NCI-H446 (cell line): ENCODE measurements around the gene ST8SIA6.
"Not testable (repeated sequence)": the region's sequence is repeated elsewhere in the genome, so short reads cannot be mapped to it uniquely, and the experiment has no call there.

ENCODE experiments used
- DNase-seq, 2 experiments: peaks; one replicate each; lab custom pipeline; 2025; lab: John Stamatoyannopoulos, UW

ST8SIA6 gene

DNA sequence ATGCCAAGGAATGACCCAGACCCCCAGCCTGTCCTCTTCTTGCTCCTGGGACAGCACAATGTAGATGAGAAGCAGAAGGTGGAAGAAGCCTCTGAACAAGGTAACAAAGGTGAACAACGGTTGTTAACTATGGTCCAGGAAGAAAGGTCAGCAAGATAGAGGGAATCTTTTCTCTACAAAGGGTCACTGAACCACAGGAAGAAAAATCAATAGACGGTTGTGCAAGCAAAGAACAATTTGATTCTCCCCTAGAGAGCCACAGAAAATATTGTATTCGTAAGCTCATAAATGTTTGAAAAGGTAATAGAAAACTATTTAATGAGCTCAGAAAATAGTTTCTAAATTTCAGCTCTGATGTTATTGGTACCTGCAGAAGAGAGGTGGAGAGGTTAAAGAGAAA is 111.3 kb downstream of the ST8SIA6 start:
- no peak for DNase-seq

DNA sequence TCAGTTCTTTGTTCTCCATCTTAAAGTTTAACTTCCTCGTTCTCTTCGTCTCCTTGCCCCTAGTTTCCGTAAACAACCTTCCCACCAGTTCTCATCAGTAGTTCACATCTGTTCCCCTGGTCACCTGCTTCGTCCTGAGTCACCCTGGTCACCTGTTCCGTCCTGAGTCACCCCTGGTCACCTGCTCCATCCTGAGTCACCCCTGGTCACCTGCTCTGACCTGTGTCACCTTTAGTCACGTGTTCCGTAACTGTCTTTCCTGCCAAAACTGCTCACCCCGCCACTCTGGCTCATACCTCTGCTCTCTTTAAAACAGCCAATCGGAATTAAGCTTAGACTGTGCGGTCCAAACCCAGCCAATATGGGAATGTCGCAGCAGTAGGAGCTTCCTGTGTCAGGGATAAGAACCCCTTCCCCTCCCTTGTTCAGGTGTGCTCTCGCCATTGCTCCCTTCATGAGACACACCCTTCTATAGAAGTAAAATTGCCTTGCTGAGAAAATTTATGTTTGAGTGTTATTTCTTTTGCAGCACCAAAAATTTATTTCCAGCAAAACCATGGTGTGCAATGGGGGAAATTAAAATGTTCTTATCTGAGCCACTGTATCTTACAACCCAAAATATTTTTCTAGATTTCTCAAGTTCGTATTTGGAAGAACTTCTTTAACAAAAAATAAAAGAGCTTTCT is 114.1 kb downstream of the ST8SIA6 start:
- DNase-seq = no peak

DNA sequence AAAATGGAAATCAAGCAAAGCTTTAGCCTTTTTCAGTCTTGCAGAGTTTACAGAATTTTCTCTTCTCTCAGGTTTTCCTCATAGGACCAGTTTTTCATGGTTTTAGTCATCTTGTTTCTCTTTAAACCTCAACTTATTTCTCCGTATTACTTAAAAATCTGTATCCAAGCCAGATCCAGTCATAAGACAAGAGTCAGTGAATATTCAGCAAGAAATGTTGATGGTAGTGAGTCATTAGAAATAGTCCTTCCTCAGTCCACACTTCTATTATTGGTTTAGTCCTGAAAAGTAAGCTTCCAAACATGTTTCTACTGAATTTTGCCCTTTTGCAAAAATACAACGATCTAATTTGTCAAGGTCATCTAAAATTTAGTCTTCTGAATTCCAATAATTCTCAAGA is 119.3 kb downstream of the ST8SIA6 start:
- no peak for DNase-seq

DNA sequence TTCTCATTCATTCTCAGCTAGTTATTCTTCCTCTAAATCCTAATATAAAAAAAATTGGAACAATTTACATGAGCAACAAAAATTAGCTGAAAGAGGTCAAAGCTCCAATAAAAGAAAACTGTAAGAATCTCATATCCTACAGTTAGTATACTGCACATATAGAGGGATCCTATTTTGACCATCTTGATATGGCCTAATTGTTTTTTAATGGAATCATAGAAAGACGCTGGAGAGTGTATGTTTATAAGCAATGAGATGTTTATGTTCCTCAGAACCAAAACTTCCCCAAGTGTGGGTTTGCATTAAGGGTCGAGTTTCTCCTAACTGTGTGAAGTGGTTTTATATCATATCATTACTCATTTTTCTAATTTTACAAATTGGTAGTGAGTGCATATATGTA is 123.9 kb downstream of the ST8SIA6 start:
- no peak for DNase-seq

DNA sequence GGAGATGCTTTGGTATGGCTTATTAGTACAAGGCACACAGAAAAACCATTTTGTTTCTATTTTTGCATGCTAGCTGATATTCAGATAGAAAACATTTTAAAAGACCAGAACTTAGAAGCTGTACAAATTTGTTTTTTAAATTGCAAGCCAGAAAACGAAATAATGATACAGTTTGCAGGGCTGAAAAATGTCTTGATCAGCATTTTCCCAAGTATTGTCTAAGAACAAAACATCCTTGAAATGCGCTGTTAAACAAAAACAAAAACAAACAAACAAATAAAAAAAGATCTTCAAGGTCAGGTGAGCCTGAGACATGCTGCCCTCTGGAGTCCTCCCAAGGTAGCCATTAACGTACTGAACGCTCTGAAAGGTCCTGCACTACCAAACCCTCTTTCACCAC is 128.0 kb downstream of the ST8SIA6 start:
- no peak for DNase-seq

DNA sequence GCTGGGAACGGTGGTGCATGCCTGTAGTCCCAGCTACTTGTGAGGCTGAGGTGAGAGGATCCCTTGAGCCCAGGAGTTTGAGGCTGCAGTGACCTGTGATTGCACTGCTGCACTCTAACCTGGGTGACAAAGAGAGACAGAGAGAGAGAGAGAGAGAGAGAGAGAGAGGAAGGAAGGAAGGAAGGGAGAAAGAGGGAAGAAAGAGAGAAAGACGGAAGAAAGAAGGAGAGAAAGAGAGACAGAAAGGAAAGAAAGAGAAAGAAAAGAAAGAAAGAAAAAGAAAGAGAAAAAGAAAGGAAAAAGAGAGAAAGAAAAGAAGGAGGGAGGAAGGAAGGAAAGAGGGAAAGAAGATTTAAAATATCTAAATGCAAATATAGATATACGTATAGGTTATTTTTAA is 132.4 kb downstream of the ST8SIA6 start:
- DNase-seq = not testable (repeated sequence)

DNA sequence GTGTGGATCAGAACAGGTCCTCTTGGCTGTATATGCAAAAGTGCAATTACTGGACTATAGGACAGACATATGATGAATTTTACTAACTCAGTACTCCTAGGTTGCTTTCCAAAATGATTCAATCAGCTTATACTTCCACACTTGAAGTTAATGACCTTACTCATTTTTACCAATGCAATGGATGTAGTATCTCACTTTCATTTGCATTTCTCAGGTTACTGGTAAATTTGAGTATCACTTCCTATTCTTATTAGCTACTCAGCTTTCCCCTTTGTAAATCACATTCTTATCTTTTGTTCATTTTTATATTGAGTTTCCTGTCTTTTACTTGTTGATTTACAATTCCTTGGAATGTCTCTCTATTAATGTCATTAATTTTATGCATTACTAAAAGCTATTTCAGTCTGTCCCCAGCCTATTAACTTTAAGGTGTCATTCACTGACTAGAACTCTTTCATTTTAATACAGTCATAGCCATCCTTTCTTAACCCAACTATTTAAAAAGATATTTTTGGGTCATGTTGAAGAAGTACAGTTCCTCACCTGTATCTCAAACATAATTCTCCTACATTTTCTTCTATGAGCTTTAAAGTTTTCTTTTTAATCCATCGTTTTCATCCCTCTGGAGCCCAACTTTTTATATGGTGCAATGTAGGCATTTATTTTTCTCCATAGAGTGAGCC is 137.8 kb downstream of the ST8SIA6 start:
- no peak for DNase-seq

DNA sequence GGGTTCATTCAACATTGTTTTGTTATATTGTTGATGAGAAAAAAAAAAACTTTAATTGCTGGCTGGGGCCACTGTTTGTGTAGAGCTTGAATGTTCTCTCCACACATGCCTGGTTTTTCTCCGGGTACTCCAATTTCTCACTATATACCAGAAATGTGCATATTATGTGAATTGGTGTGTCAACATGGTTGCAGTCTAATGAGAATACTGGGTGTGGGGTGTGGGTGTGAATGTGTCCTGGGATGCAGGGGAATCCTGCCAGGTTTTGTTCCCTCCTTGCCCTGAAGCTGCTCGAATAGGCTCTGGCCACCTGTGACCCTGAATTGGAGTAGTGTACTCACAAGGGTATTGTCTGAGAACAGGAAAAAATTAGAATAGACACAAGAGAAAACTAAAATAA is 145.0 kb downstream of the ST8SIA6 start:
- DNase-seq = no peak

DNA sequence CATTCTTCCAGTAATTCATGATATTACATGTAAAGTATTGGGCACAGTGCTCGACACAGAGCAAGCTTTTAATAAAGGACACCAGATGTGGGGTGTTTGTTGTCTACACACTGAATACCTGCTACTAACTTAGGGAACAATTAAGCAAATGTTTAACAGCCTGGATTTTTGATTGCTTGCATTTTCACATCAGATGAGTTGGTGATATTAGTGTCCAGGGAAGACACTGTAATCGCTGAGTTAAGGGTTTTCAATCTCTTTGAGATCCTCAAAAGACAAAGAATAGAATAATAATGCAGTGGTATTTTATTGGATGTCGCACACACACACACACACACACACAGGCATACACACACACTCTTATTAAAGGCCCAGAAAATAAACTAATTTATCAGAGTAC is 147.3 kb downstream of the ST8SIA6 start:
- no peak for DNase-seq

DNA sequence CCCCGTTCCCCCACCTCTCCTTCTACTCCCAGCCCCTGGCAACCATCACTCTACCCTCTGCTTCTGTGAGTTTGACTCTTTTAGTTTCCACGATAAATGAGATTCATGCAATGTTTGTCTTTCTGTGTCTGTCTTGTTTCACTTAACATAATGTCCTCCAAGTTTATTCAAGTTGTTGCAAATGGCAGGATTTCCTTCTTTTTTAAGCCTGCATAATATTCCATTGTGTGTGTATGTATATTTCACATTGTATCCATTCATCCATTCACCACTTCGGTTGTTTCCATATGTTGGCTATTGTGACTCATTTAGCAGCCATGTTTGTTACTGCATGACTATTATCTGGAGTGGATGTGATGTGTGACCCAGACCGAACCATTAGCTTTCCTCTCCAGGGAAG is 162.0 kb downstream of the ST8SIA6 start:
- DNase-seq = no peak

DNA sequence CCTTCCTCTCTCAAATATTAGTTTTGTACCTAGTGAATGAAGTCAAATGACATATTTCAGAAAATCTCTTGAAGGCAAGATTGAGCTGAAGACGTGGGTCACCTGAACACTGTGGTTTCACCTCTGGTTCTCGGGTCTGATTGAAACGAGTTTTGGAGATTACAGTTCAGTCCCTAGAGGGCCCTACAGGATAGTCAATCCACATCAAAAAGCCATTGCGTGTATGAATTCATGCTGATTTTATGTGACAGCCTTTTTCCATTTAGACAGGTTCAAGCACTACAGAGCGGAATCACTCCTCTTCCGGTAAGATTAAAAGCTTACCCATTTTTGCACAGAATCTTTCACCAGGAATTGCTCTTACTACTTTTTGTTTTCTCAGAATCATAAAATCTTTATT is 164.2 kb downstream of the ST8SIA6 start:
- peak in 1 of 2 experiments; percentile 2 for DNase-seq

DNA sequence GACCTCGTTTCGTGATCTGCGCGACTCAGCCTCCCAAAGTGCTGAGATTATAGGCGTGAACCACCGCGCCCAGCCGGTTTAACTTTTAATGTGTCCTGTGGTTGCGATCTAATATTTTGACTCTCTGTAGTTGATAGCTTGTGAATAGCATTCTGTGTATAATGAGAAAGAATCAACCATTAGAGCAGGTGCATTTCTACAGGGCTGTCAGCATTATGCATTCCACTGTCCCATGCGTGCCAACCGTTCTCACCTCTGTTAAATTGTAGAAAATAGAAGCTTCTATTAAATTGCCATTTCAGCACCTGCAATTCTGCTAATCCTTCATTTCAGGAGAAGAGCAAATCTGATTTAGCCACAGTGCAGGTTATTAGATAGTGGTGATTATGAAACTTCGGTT is 164.6 kb downstream of the ST8SIA6 start:
- DNase-seq = no peak

DNA sequence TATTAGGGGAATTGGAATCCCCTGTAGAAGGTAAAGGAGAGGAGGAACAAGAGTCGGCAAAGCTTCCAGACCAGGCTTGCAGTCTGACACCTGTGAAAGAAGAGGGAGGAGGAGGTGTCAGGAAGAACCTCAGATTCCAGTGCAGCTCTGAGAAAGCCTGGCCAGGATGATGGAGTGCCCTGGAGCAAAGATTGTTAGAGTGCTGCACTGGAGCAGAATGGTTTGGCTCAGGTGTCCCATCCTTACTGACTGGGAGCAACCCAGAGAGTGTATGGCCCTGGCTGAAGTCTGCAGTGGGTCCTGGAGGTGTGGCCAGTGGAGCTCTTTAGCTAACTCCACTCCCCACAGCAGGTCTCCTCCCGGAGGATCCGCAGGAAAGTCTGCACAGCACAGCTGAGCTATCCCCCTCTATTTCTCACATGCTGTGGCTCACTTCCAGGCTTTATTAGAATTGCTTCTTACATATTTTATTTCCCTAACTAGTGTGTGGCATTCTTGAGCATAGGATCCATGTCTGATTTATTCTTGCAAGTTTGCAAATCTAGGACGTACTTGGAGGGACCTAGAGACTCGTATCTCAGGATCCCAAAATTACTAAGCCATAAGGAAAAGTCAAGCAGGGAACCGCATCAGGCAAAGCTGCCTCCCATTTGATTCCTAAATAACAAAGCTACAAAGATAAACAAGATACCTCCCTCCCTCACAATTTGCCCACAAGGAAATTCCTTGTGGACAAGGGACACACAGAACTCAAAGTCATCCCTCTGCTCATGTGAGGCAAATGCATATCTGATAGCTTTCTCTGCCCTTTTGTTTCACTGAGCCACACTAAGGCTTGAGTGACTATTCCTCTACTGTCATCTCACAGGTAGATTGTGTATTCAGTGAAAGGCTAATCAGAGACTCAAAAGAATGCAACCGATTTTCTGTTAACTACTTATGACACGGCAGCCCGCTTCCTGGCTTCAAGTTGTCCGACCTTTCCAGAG is 167.5 kb downstream of the ST8SIA6 start:
- DNase-seq = no peak

DNA sequence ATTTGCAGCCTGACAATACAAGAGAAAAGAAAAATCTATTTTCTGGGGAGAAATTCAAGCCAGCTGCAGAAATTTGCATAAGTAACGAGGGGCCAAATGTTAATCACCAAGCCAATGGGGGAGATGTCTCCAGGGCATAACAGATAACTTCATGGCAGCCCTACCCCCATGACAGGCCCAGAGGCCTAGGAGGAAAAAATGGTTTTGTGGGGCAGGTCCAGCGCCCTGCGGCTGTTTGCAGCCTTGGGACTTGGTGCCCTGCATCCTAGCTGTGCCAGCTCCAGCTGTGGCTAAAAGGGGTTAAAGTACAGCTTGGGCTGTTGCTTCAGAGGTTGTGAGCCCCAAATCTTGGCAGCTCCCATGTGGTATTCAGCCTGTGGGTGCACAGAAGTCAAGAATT is 172.1 kb downstream of the ST8SIA6 start:
- DNase-seq = no peak

DNA sequence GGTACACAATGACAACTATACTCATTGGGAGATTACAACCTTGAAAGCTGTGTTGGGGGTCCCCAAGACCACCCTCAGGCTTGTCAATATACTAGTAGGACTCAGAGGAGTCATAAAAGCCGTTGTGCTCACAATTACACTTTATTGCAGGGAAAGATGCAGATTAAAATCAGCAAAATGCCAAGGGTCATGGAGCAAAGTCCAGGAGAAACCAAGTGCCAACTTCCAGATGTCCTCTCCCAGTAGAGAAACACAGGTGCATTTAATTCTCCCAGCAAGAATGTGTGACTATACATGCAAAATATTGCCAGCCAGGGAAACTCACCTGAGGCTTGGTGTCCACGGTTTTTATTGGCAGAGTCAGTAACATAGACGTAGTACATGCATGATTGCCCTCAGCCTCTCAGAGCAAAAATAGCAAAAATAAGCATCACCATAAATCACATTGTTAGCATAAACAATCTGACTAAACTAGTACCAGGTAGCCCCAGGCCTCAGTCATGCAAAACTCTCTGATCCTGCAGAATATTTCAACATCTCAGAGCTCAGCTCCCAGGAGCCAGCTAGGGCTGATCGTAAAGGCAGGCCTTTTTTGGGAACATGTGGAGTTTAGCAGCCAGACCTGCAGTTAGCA is 175.7 kb downstream of the ST8SIA6 start:
- DNase-seq = no peak

DNA sequence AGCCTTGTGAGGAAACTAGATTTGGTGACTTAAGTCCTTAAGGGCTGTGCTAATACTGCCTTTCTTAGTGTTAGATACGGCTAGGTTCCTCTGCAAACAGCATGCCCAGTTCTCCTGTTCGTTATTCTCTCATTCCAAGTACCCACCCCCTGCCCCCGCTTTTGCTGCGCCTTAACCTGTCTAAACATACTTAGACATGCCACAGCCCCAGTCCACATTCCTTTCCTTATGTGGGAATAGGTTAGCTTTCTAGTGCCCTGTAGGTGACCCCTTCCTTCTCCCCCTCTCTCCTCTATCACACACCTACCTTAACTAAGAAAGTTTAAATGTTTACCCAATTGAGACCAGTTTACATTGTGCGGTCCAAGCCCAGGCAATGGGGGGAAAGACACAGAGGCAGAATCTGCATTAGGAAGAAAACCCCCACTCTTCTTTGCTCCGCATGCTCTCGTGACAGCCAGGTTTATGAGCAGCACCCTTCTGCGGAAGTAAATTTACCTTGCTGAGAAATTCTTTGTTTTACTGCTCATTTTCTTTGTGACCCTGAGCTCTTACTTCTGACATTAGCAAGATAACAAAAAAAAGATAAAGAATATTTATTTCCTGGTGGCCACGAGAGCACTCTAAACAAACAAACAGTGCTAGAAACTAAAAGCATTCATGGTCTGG is 177.5 kb downstream of the ST8SIA6 start:
- DNase-seq = no peak

DNA sequence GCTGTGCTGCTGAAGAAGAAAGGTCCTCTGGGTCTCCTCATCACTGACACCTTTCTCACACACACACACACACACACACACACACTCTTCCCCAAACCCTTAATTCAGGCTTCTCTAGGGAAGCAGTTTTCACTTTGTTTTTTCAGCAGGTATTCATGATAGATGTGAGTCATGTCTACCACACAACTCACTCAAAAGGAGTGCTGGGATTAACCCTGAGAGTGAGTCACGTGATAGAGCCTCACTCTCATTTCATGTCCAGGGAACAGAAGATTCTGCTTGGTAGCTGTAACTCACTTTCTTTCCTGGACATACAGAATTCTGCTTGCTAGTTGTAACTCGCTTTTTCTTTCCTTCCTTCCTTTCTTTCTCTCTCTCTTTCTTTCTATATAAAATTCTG is 181.0 kb downstream of the ST8SIA6 start:
- DNase-seq = no peak

DNA sequence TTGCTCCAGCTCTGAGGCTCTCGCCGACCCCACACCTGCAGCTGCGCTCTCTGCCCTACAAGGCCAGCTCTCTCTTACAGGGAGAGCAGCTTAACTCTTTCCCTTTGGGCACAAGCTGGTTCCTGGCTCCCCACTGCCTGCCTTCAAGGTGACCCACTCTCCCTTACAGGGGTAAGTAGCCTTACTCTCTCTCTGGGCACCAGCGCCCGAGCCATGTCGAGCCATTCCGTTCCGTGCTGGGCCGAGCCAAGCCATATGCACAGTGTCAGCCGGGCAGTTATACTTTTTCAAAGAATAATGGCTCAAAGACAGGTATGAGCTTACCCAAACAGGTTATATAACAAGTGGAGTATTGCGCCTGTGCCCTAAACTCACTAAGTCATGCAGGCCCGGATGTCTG is 181.7 kb downstream of the ST8SIA6 start:
- DNase-seq = no peak
